HG03378 (cell line): Measurements from ENCODE around the gene MYORG.

Source experiments
- ATAC-seq: cut with Tn5 transposase; IDR thresholded peaks from one replicate; pipeline ENCODE4 v1.9.1; 2021; ENCODE audit warnings: mild to moderate bottlenecking, moderate library complexity; ENCODE audit not compliant: unreplicated experiment

MYORG gene

DNA sequence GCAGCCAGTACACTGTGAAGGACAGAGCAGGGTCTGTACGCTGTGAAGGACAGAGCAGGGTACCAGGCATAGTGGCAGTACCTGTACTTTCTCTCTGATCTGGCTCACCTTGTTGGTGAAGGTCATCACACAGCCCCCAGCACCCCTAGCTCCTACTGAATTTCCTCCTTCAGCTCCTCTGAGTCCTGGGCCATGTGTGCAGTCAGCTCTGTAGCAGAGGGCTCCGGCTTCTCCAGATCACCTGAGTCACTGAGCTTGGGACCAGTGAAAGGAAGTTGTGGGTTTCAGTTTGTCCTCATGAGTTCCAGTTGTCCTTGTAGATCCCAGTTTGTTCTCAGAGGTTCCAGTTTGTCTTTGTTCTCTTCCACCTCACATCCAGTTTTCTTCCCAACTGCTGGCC, 41.8 kb downstream of the MYORG start:
- ATAC-seq = no peak

GRCh38 chr9:34334337-34334824, 42.3 kb downstream of the MYORG start:
- no peak for ATAC-seq

DNA sequence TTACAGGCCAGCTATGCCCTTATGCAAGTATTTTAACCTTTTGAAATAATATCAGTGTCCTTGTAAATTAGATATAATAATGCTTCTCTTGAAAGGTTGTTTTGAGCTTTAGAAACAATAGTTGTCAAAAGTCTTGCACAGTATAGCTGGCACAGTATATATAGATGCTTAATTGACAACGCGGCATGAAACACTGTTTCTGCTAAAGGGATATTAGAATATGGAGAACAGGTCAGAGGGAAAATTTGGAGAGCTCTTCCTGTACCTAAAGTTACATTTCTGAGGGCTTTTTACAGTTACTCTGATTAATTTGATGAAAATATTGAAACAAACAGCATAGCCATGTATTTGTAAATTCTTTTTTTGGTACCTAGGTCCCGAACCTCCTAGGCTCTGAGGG, 42.9 kb downstream of the MYORG start:
- ATAC-seq = no peak

- no peak for ATAC-seq
Measured at GRCh38 chr9:34332076-34332964, 44.4 kb downstream of the MYORG start.

DNA sequence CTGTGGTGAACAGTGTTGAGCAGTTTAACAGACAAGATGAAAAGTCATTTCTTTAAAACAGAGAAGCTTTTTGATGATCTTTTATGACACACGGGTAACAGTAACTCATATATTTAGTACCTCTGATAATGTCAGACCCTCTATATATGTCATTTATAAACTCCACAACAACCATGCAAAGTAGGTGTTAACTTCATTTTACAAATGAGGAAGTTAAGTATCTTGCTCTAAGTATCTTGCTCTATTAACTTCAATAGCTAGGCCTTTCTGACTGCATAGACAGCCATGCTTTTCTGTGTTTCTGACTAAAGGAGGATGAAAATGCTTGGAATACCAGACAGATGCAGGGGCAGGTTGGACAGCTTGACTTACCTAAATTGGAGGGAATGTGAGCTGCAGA, 45.5 kb downstream of the MYORG start:
- no peak for ATAC-seq

- peak; percentile 93 for ATAC-seq
Measured at GRCh38 chr9:34328987-34329832, 47.5 kb downstream of the MYORG start, which contains the start of the genes KIF24 and NUDT2. KIF24 (minus strand) TSS chr9:34329268; CDS start chr9:34311346, 17,922 bp downstream. NUDT2 (plus strand) TSS chr9:34329569; CDS start chr9:34339040, 9,471 bp downstream.

- no peak for ATAC-seq
Measured at GRCh38 chr9:34328500-34328986, 48.2 kb downstream of the MYORG start.

- ATAC-seq = no peak
Measured at GRCh38 chr9:34326690-34327089, 50.0 kb downstream of the MYORG start.

- ATAC-seq = no peak
Measured at GRCh38 chr9:34322899-34323591, 53.7 kb downstream of the MYORG start.

DNA sequence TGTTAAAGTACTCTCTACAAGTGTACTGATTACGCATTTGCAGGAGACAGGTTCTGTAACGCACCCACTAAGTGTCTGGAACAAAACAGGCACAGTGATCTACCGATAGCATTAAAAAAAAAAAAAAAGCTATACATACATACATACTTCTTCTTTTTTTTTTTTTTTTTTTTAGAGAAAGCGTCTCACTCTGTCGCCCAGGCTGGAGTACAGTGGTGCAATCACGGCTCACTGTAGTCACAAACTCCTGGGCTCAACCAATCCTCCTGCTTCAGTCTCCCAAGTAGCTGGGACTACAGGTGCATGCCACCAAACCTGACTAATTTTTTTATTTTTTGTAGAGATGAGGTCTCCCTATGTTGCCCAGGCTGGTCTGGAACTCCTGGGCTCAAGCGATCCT, 55.2 kb downstream of the MYORG start:
- ATAC-seq = no peak

GRCh38 chr9:34318163-34318790, 58.4 kb downstream of the MYORG start:
- ATAC-seq = no peak

- no peak for ATAC-seq
Measured at GRCh38 chr9:34317436-34317835, 59.3 kb downstream of the MYORG start.
